ENCODE results near the gene FRMD1. TPM values are rescaled to one million over a fixed set of nuclear protein-coding genes. Genes with fewer than 3 reads are reported as not detected.
A peak's percentile ranks its signal among the peaks of the same experiment; 100 is the strongest.

Gene FRMD1
- total and polyA plus RNA-seq, 12 donors: 0.12 to 1.3 (median 0.21) TPM; not detected in 4

DNA sequence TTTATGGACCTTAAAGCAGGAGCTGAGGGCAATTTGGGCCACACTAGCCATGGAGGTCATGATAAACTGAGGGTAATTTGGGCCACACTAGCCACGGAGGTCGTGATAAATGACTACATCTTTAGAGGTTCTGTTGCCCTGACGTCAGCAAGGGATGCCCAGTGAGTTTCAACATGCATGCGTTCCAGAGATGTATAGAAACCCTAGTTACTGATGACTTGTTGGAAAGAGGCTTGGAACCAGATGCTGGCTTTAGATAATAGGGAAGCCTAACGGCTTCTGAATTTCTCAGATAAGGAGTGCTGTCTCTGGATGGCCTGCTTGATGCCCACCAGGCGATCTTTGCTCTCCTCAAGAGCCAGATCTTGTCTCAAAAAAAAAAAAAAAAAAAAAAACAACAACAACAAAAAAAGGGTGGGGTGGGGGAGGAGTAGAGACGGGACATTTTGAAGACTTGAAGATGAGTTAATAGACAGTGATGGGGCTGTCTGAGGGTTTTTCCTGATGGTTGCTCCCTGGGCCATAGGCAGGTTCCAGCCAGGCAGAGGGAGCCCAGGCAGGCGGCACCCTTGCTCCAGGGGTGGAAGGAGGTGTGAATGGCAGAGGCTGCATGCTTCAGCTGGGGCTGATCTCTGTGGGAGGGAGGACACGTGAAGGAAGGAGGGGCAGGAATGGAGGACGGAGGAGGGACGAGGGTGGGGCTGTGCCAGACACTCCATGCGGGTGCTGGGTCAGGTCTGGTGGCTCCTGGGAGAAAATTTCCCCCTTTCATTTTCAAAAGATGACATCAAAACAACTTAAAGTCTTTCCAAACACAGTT, 27.0 kb upstream of the FRMD1 start:
- 75 to 87% methylated on average over 12 of the region's 12 CpGs for WGBS, 2 donors
- TF ChIP-seq, protein P1, sequence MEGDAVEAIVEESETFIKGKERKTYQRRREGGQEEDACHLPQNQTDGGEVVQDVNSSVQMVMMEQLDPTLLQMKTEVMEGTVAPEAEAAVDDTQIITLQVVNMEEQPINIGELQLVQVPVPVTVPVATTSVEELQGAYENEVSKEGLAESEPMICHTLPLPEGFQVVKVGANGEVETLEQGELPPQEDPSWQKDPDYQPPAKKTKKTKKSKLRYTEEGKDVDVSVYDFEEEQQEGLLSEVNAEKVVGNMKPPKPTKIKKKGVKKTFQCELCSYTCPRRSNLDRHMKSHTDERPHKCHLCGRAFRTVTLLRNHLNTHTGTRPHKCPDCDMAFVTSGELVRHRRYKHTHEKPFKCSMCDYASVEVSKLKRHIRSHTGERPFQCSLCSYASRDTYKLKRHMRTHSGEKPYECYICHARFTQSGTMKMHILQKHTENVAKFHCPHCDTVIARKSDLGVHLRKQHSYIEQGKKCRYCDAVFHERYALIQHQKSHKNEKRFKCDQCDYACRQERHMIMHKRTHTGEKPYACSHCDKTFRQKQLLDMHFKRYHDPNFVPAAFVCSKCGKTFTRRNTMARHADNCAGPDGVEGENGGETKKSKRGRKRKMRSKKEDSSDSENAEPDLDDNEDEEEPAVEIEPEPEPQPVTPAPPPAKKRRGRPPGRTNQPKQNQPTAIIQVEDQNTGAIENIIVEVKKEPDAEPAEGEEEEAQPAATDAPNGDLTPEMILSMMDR (IDR thresholded peaks at IDR 0.05): no peak
- Histone ChIP-seq H3K9me3 (no peaks in the 10 kb centered on the region), H3K27ac (no peak overlapping the region), H3K4me3 (no peak overlapping the region), H3K36me3 (no peaks in the 10 kb centered on the region), H3K4me1 (peaks cover 0 to 23% (median 15%) of the 10 kb centered on the region in 9 donors), H3K27me3 (peaks cover 9 to 31% (median 14%) of the 10 kb centered on the region in 7 donors)
- peak in 1 of 8 donors; percentile 27 for ATAC-seq
- DNase-seq: no peak
- intact Hi-C loops (cut with DNase I): no loop called here

DNA sequence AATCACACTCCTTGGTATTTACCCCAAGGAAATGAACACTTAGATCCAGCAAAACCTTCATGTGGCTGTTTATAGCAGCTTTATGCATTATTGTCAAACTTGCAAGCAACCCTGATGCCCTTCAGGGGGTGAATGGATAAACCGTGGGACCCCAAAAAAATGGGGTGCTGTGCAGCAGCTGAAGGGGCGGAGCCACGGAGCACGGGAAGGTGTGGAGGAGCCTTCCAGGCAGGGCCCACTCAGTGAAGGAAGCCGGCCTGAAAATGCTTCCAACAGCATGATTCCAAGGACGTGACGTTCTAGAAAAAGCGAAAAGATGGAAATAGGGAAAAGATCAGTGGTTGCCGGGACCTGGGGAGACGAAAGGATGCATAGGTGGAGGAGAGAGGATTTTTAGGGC, 25.6 kb upstream of the FRMD1 start:
- Histone ChIP-seq H3K4me1 (peaks cover 0 to 23% (median 15%) of the 10 kb centered on the region in 9 donors), H3K9me3 (no peaks in the 10 kb centered on the region), H3K27me3 (peaks cover 10 to 45% (median 27%) of the 10 kb centered on the region in 7 donors), H3K27ac (no peak overlapping the region), H3K36me3 (no peaks in the 10 kb centered on the region), H3K4me3 (no peak overlapping the region)
- TF ChIP-seq, protein P1 (IDR thresholded peaks at IDR 0.05): no peak
- WGBS, 2 donors: 95% methylated on average over 10 of the region's 10 CpGs
- intact Hi-C loops (cut with DNase I): no loop called here
- ATAC-seq (no peak), DNase-seq (no peak)

DNA sequence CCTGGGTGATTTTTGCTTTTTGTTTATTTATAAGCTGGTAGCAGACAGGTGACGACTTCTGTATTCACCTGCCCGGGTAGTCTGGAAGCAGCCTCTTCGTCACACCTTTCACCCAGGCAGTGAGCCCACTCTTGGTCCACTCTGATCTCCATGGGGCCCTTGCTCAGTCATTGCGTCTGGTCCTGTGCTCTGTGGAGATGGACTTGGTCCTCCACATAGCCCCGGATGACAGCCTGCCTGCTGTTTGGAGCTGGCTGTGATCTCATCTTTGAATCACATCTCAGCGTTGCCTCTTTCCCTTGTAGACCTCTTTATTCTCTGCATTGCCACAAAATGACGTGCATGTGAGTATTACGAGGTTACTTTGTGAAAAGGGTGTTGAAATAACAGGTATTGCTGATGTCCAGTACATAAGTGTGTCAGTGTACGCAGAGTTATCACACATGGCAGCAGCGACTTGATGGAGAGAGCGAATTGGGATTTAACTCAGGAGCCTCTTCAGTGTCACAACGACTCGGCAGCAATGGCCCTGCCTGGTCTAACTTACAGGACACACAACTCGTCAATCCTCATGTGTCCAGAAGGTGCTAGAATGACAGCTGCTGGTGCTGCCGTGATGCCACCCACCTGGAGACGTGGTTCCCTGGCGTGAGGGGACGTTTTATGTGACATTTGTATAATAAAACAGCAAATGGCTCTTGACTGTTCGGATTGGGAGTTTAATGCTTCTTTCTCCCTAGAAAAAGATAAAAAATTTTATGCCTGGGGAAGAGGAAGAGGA, 24.2 kb upstream of the FRMD1 start:
- Histone ChIP-seq H3K36me3 (no peaks in the 10 kb centered on the region), H3K4me1 (peaks cover 0 to 23% (median 15%) of the 10 kb centered on the region in 9 donors), H3K27me3 (peaks cover 10 to 50% (median 31%) of the 10 kb centered on the region in 7 donors), H3K27ac (no peak overlapping the region), H3K9me3 (no peaks in the 10 kb centered on the region), H3K4me3 (no peak overlapping the region)
- TF ChIP-seq, protein P1 (IDR thresholded peaks at IDR 0.05): no peak
- intact Hi-C loops (cut with DNase I): no loop called here
- WGBS, 2 donors: 88% methylated on average over 19 of the region's 19 CpGs
- ATAC-seq (no peak), DNase-seq (no peak)

DNA sequence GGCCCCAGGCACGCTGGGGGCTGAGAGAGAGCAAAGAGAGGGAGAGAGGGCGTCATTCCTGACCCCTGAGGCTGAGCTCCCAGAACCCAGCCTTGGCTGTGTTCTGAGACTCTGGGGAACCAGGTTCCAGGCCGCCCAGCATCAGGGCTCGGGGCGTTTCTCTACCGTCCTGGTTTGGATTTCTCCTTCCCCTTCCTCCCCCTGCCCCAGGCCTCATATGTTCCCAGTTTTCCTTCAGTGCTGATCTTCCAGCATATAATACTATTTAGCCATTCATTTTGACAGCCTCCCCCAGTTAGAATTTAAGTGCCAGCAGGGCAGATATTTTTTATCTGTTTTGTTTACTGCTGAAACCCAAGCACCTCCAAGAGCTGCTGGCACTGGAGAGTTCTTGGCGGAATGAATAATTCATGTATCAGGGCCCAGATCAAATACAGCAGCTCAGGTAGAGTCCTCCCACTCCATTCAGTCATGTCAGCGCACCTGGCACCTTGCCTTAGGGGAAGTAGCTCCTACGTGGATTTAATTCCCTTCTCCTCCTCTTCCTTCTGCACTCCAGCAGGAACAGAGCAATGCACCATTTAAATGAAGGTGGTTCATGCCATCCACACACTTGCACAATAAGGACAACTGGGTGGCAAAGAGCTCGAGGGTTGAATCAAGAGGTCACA, 23.4 kb upstream of the FRMD1 start:
- intact Hi-C loops (cut with DNase I): no loop called here
- Histone ChIP-seq H3K27ac (no peak overlapping the region), H3K4me1 (peaks cover 0 to 21% (median 7%) of the 10 kb centered on the region in 9 donors), H3K36me3 (no peaks in the 10 kb centered on the region), H3K27me3 (peaks cover 10 to 50% (median 32%) of the 10 kb centered on the region in 7 donors), H3K4me3 (no peak overlapping the region), H3K9me3 (no peaks in the 10 kb centered on the region)
- TF ChIP-seq, protein P1 (IDR thresholded peaks at IDR 0.05): no peak
- no peak for DNase-seq
- ATAC-seq: no peak
- 77 to 84% methylated on average over 10 of the region's 10 CpGs for WGBS, 2 donors

Data from heart right ventricle (tissue), 16 donors.